LNCaP clone FGC (cell line): Measurements from ENCODE around the gene PODNL1.

Experiments
- DNase-seq: peaks from one replicate; pipeline ENCODE4 v3.0.0-alpha.2; 2011; ENCODE audit warnings: low read depth
- H3K4me3 ChIP-seq: 2 replicates; pipeline ENCODE4 v1.5.1; 2011; ENCODE audit warnings: mild to moderate bottlenecking, low read depth, low read length, control low read depth
- TF ChIP-seq, protein P1 (sequence below): IDR thresholded peaks from 2 replicates; pipeline ENCODE4 v1.5.1; 2012; ENCODE audit warnings: mild to moderate bottlenecking; ENCODE audit not compliant: control insufficient read depth, insufficient read depth; ENCODE audit errors: extremely low read depth

The PODNL1 gene

DNA sequence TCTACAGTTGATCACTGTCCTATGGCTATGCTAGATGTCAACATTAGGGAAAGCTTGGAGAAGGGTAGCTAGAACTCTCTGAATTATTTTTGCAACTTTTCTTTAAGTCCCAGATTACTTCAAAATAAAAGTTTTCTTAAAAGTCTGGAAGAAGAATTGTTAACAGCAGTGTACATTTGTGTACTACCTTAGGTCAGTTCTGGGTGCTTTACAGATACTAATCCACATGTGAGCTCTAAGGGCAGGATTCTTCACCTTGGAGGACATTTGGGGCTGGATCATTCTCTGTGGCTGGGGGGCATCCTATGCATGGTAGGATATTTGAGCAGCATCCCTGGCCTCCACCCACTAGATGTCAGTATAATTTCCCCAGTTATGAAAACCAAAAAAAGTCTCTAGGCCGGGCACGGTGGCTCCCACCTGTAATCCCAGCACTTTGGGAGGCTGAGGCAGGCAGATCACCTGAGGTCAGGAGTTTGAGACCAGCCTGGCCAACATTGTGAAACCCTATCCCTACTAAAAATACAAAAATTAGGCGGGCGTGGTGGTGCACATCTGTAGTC is 35.1 kb downstream of the PODNL1 start:
- DNase-seq: no peak
- no peak overlapping the region for H3K4me3 ChIP-seq
- TF ChIP-seq, protein P1, sequence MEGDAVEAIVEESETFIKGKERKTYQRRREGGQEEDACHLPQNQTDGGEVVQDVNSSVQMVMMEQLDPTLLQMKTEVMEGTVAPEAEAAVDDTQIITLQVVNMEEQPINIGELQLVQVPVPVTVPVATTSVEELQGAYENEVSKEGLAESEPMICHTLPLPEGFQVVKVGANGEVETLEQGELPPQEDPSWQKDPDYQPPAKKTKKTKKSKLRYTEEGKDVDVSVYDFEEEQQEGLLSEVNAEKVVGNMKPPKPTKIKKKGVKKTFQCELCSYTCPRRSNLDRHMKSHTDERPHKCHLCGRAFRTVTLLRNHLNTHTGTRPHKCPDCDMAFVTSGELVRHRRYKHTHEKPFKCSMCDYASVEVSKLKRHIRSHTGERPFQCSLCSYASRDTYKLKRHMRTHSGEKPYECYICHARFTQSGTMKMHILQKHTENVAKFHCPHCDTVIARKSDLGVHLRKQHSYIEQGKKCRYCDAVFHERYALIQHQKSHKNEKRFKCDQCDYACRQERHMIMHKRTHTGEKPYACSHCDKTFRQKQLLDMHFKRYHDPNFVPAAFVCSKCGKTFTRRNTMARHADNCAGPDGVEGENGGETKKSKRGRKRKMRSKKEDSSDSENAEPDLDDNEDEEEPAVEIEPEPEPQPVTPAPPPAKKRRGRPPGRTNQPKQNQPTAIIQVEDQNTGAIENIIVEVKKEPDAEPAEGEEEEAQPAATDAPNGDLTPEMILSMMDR: no peak

DNA sequence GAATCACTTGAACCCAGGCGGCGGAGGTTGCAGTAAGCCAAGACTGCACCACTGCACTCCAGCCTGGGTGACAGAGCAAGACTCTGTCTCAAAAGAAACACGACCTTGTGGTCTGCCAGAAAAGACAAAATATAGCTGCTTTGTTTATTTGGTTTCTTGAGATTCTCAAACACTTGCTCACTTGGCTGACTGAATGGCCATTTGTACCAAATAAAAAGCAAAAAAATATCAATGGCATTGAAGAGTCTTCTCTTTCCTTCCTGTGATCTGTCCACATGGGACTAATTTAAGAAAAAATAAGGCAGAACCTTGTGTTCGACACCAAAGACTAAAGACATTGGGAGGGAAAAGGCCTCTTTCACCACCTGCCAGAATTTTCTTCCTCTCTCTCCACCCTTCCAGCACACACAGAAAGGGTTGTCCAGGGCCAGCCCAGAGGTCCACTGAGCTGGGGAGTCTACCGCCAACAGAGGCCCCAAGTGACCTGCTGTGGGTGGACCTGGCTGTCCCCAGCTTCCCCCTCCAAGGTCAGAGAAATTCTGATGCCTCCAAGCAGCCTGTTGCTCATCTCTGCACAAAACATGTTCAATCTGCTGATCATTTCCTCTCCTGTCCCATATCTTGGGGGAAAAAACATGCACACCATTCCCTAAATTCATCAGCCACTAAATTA is 38.2 kb downstream of the PODNL1 start:
- no peak overlapping the region for H3K4me3 ChIP-seq
- no peak for DNase-seq
- TF ChIP-seq, protein P1: no peak

DNA sequence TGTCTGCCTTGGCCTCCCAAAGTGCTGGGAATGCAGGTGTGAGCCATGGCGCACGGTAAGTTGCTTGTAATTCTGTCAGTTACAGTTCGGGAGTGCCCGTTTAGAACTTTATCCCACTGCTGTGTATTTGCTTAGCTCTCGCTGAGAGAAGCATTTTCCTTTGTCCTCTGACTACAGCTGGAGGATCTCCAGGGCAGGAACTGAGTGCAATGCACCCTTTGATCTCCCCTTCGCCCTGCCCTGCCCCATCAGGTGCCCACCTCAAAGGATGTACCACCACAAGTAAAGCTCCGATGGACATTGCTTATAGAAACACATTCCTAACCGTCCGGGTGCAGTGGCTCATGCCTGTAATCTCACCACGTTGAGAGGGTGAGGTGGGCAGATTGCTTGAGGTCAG is 38.8 kb downstream of the PODNL1 start:
- no peak overlapping the region for H3K4me3 ChIP-seq
- TF ChIP-seq, protein P1: no peak
- DNase-seq: no peak

DNA sequence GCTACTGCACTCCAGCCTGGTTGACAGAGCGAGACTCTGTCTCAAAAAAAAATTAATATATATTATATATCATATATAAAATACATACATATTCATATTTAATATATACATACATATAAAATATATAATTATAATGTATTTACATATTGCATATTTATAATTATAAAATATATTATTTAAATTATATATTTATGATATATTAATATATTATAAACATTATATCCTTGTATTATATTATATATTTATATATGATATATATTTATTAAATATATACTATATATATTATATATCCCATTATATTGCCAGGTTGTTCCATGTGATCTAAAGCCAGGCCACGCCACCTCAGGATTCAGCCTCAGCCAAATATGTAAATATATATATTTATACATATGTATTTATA is 42.0 kb downstream of the PODNL1 start:
- DNase-seq: no peak
- no peak overlapping the region for H3K4me3 ChIP-seq
- TF ChIP-seq, protein P1: no peak

DNA sequence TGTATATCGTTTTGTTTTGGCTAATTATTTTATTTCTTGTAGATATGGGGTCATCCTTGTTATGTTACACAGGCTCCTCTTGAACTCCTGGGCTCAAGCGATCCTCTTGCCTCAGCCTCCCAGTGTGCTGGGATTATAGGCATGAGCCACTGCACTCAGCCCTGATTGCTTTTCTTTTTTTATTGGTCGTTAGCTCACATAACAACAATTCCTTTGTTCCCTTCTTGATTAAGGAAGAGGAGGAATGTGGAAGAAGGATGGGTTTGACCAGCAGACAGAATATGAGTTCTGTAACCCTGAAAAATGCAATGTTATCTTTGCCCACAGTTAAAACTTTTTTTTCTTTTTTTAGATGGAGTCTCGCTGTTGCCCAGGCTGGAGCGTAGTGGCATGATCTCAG is 43.7 kb downstream of the PODNL1 start:
- no peak overlapping the region for H3K4me3 ChIP-seq
- TF ChIP-seq, protein P1: no peak
- DNase-seq: no peak

DNA sequence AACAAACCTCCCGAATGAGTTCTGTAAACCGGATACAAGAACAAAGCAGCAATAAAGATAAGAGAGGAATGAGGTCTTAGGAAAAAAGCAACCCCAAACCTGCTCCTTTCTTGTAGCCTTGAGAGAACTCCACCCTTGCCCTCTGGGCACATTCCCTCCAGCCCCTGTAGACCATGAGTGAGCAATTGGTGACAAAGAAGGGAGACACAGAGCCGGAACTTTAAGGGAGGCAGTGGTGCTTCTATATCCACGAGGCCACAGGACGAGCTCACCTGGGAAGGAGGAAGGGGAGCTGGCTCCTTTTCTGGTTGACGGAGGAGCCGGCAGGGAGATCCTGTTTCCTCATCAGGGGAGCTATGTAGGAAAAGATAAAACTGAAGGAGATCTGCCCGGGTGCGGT is 45.3 kb downstream of the PODNL1 start:
- TF ChIP-seq, protein P1: no peak
- no peak for DNase-seq
- no peak overlapping the region for H3K4me3 ChIP-seq

DNA sequence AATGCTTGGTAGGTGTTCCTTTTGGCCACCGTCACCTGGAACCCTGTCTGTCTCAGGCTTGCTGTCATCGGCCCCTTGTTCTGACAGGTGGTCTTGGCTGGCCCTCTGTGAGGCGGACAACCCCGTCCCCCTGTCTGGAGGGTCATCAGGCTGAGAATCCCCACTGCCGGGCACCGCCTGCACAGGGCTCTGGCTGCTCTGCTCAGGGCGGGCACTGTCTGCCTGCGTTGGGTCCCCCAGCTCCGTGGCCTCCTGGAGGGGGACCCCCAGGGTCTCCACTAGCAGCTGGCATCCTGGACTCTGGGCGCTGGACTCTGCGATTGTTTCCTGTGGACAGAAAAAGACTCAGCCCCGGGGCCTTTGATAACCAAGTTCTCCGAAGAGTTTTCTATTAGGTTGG is 48.1 kb downstream of the PODNL1 start:
- no peak for DNase-seq
- H3K4me3 ChIP-seq: no peak overlapping the region
- TF ChIP-seq, protein P1: no peak
